ENCODE measurements around the gene LEKR1. TPM values are rescaled to one million over a fixed set of nuclear protein-coding genes. Genes with fewer than 3 reads are reported as not detected.

LEKR1 gene
- total RNA-seq, 1 experiment from 2014 or later: not detected

- no peak for DNase-seq (ENCODE audit: low spot score)
- in situ Hi-C loops (cut with HindIII; ENCODE audit: low sequenced_read_pairs): no loop called here
Measured at GRCh38 chr3:157027861-157028745, 201.9 kb downstream of the LEKR1 start.

- no peak for DNase-seq (ENCODE audit: low spot score)
- in situ Hi-C loops (cut with HindIII; ENCODE audit: low sequenced_read_pairs): no loop called here
Measured at GRCh38 chr3:157029365-157029790, 203.2 kb downstream of the LEKR1 start.

- no peak for DNase-seq (ENCODE audit: low spot score)
- in situ Hi-C loops (cut with HindIII; ENCODE audit: low sequenced_read_pairs): no loop called here
Measured at GRCh38 chr3:157030712-157031111, 204.6 kb downstream of the LEKR1 start.

- DNase-seq (ENCODE audit: low spot score): no peak
- in situ Hi-C loops (cut with HindIII; ENCODE audit: low sequenced_read_pairs): no loop called here
Measured at GRCh38 chr3:157033001-157033400, 206.8 kb downstream of the LEKR1 start.

- in situ Hi-C loops (cut with HindIII; ENCODE audit: low sequenced_read_pairs): no loop called here
- no peak for DNase-seq (ENCODE audit: low spot score)
Measured at GRCh38 chr3:157040456-157040855, 214.3 kb downstream of the LEKR1 start.

GRCh38 chr3:157042226-157042625, 216.1 kb downstream of the LEKR1 start:
- DNase-seq (ENCODE audit: low spot score): no peak
- in situ Hi-C loops (cut with HindIII; ENCODE audit: low sequenced_read_pairs): no loop called here

- in situ Hi-C loops (cut with HindIII; ENCODE audit: low sequenced_read_pairs): no loop called here
- DNase-seq (ENCODE audit: low spot score): no peak
Measured at GRCh38 chr3:157043771-157044170, 217.6 kb downstream of the LEKR1 start.

- DNase-seq (ENCODE audit: low spot score): no peak
Measured at GRCh38 chr3:157045238-157045850, 219.2 kb downstream of the LEKR1 start.

GRCh38 chr3:157046520-157046919, 220.4 kb downstream of the LEKR1 start:
- DNase-seq (ENCODE audit: low spot score): no peak
- in situ Hi-C loops (cut with HindIII; ENCODE audit: low sequenced_read_pairs): no loop called here

More at GRCh38 chr3:157045238-157045850, 219.2 kb downstream of the LEKR1 start:
- in situ Hi-C loops (cut with HindIII; ENCODE audit: low sequenced_read_pairs): no loop called here

GRCh38 chr3:157051055-157051454, 224.9 kb downstream of the LEKR1 start:
- in situ Hi-C loops (cut with HindIII; ENCODE audit: low sequenced_read_pairs): no loop called here
- no peak for DNase-seq (ENCODE audit: low spot score)

GRCh38 chr3:157051591-157051990, 225.4 kb downstream of the LEKR1 start:
- no peak for DNase-seq (ENCODE audit: low spot score)
- in situ Hi-C loops (cut with HindIII; ENCODE audit: low sequenced_read_pairs): no loop called here

- no peak for DNase-seq (ENCODE audit: low spot score)
- in situ Hi-C loops (cut with HindIII; ENCODE audit: low sequenced_read_pairs): no loop called here
Measured at GRCh38 chr3:157056035-157056434, 229.9 kb downstream of the LEKR1 start.

- no peak for DNase-seq (ENCODE audit: low spot score)
- in situ Hi-C loops (cut with HindIII; ENCODE audit: low sequenced_read_pairs): no loop called here
Measured at GRCh38 chr3:157058392-157059071, 232.4 kb downstream of the LEKR1 start.

GRCh38 chr3:157059181-157059580, 233.0 kb downstream of the LEKR1 start:
- no peak for DNase-seq (ENCODE audit: low spot score)
- in situ Hi-C loops (cut with HindIII; ENCODE audit: low sequenced_read_pairs): no loop called here

GRCh38 chr3:157059661-157060060, 233.5 kb downstream of the LEKR1 start:
- in situ Hi-C loops (cut with HindIII; ENCODE audit: low sequenced_read_pairs): no loop called here
- DNase-seq (ENCODE audit: low spot score): no peak

- in situ Hi-C loops (cut with HindIII; ENCODE audit: low sequenced_read_pairs): no loop called here
- no peak for DNase-seq (ENCODE audit: low spot score)
Measured at GRCh38 chr3:157061265-157061664, 235.1 kb downstream of the LEKR1 start.

GRCh38 chr3:157063469-157063868, 237.3 kb downstream of the LEKR1 start:
- no peak for DNase-seq (ENCODE audit: low spot score)
- in situ Hi-C loops (cut with HindIII; ENCODE audit: low sequenced_read_pairs): no loop called here

GRCh38 chr3:157063926-157064325, 237.8 kb downstream of the LEKR1 start:
- in situ Hi-C loops (cut with HindIII; ENCODE audit: low sequenced_read_pairs): no loop called here
- DNase-seq (ENCODE audit: low spot score): peak; percentile 69

GRCh38 chr3:157064402-157064801, 238.2 kb downstream of the LEKR1 start:
- in situ Hi-C loops (cut with HindIII; ENCODE audit: low sequenced_read_pairs): no loop called here
- no peak for DNase-seq (ENCODE audit: low spot score)

GRCh38 chr3:157065201-157065600, 239.0 kb downstream of the LEKR1 start:
- in situ Hi-C loops (cut with HindIII; ENCODE audit: low sequenced_read_pairs): no loop called here
- DNase-seq (ENCODE audit: low spot score): no peak

Measured in G401 (cell line).